Activated CD4-positive, alpha-beta T cell treated with anti-CD3 and anti-CD28 coated beads, Interleukin-2, amount 50 U/mL, for 4 hours (primary cell): ENCODE results near the gene BCAT1.
"Not testable (repeated sequence)": the region's sequence is repeated elsewhere in the genome, so short reads cannot be mapped to it uniquely, and the experiment has no call there.

Source experiments
- DNase-seq, 2 experiments: peaks; one replicate each; pipeline ENCODE4 v3.0.0-alpha.2; 2020

The BCAT1 gene

DNA sequence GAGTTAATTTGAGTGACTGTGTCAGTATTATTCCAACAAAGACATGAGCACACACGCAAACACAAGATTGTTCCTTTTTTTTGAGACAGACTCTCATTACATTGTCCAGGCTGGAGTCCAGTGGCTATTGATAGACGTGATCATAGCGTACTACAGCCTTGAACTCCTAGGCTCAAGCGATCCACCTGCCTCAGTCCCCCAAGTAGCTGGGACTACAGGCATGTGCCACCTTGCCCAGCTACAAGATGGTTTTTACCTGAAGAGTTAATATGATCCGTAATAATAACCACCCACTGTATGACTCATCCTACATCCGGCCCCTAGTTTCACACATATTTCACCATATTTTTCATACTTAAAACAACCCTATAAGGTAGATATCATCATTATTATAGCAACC lies 26.8 kb downstream of the BCAT1 start:
- no peak for DNase-seq

DNA sequence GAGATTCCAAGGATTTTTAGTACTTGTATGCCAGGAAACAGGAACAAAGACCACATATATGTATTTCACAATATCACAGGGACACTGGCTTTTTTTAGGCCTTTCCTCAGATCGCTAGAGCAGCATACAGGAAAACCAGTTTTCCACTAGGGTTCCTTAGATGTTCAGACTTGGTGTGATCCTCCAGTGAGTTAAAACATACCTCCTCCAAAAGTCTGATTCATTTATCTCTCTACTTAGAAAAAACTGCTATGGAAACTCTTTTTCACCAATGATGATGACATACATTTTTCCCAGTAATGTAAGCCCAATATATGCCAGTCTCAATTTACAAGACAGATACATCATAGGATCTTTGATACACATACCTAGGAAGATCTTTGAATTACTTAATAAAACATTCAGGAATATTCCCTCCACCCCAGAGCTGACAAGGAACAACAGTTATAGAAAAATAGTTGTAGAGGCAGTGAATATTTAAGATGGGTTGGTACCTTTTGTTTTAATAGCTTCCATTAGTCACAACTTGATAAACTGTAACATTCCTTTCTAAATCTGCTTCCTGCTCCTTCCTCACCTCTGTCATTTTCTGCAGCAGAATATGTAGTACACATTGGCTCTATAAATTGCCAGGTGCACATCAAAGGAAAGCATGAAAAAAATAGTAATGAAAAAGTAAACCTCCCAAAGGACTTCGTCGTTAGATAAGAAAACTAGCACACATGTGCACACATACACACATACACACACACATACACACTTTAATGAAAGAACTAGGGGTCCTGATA lies 27.5 kb downstream of the BCAT1 start:
- no peak for DNase-seq

DNA sequence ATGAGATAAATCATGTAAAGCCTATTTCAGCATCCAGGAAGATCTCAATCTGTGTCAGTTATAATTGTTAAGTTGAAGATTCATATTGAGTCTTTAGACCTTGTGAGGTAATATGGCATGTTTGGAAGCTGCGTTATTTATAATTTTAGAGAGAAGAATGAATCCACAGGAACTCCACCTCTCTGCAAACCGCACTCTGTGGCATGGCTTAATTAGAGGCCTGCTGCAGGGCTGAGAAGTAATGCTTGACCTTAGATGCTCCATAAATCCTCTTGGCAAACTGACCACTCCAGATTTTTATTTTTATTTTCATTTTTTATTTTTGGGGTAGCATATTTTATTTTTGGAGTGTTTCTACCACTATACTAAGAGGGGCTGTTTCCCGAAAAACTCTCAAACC lies 28.8 kb downstream of the BCAT1 start:
- no peak for DNase-seq

DNA sequence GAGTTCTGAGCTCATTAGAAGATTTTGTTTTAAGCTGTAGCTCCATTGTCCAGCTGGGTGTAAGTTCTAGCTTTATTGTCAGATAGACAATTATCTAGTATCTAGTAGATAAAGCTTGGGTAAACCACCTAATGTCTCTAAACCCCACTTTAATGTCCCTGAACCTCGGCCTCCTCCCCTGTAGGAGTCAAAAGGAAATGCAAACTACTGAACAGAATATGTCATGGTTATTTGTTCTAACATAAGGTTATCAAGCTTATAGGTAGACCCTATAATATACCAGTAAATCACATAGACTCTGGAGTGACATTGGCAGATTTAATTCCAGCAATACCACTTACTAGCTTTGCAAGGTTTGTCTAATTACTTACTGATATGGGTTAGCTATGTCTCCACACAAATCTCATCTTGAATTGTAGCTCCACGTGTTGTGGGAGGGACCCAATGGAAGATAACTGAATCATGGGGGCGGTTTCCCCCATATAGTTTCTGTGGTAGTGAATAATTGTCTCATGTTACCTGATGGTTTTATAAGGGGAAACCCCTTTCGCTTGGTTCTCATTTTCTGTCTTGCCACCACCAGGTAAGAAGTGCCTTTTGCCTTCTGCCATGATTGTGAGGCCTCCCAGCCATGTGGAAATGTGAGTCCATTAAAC lies 29.4 kb downstream of the BCAT1 start:
- no peak for DNase-seq

DNA sequence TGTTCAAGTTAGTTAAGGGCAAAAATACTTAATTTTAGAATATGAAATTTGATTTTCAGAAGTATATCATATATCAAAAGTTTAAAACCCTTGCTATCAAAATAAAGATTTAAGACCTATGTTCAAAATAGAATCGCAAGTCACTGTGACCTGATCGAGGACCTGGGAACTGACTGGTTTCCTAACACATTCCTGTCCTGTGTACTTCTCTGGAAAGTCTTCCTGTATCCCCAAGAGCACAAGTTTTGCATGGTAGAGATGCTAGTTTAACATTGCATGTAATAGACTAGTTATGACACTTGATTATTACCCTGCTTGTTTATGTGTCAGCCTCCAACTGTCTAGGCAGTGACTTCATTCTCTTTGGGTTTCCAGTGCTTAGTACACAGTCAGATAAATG lies 30.3 kb downstream of the BCAT1 start:
- DNase-seq, result no peak

DNA sequence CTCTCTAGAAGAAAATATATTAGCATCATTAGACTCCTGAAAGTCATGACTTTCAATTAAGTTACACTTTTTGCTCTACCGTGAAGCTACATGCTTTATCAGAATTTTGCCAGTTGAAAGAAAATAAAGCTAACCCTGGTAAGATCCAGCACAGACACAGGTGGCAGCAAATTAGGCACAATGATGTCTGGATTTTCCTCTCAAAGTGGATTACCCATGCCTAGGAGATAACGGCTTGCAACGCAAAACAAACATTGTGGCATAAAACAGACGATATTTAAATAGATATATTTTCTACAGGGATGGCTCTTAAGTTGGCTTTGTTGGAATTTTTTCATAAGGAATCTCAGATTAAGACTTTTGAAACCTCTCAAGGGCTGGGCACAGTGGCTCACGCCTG lies 33.4 kb downstream of the BCAT1 start:
- DNase-seq, result no peak

DNA sequence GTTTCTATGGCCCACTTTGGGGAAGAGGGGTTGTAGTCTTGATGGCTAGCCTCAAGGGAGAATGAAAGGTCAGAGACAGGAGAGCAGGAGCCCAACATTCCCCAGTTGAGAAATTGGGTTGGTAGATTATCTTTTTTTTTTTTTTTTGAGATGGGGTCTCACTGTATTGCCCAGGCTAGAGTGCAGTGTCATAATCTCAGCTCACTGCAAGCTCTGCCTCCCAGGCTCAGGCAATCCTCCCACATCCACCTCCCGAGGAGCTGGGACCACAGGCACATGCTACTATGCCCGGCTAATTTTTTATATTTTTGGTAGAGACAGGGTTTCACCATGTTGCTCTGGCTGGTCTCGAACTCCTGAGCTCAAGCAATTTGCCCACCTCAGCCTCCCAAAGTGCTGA lies 34.9 kb downstream of the BCAT1 start:
- DNase-seq, result no peak

DNA sequence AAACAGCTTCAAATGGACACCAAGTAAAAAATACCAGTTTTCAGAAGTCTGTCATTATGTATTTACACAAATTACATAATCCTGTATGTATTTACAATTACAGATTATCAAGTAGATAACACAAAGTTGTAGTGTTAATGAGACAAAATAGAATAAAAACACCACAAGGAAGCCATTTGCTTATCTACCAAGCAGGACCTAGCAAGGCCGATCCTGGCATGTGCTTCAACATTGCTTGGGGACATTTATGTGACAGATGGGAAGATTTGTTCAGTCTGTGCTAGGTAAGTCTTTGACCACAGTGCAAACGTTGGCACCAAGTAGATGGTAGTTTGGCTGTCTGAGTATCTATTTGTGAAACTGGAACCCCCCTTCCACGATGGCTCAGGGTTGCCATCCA lies 35.8 kb downstream of the BCAT1 start:
- DNase-seq, result no peak

DNA sequence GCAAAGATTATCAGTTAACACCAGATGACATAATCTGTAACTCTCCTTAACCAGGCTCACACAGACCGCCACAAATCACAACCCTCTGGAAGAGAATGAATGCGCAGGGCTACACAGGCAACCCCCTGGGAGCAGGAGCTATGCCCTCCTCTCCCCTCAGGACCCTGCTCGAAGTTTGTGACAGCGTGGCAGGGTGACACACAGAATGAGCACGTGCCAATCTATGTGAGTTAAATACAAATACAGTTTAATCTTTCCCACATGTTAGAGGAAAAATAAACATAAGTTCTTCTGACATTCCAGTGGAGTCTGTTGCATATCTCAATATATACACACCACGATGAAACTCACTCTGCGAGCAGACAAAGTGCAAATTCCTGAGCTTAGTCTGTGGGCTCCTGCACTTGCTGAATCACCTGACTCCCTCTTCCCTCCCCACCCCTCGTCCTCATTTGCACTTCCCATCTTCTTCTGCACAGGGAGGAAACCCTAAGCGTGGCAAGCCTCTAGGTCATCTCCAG lies 37.6 kb downstream of the BCAT1 start:
- no peak for DNase-seq

DNA sequence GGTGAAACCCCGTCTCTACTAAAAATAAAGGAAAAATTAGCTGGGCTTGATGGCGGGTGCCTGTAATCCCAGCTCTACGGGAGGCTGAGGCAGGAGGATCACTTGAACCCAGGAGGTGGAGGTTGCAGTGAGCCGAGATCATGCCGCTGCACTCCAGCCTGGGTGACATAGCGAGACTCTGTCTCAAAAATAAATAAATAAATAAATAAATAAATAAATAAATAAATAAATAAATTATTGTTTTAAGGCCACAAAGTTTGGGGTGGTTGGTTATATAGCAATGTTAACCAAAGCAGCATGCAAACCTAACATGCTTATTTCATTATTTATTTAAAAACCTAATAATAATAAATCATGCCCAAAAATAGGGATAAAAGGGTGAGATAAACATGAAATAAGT lies 38.7 kb downstream of the BCAT1 start:
- not testable (repeated sequence) for DNase-seq

DNA sequence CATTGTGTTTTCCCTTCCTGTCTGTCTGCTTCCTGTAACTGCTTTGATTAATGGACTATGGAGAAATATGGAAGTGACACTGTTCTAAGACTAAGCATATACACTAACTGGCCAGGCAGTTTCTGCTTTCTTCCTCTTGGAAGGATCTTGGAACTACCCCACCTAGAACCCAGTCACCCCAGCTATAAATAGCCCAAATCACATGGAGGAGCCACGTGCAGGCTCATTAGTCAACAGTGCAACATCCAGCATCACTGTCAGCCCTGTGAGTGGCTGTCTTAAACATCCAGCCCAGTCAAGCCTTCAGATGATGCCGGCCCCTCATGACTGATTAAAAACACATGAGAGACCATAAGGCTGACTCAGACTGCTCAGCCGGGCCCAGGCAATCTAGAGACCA lies 39.2 kb downstream of the BCAT1 start:
- no peak for DNase-seq

DNA sequence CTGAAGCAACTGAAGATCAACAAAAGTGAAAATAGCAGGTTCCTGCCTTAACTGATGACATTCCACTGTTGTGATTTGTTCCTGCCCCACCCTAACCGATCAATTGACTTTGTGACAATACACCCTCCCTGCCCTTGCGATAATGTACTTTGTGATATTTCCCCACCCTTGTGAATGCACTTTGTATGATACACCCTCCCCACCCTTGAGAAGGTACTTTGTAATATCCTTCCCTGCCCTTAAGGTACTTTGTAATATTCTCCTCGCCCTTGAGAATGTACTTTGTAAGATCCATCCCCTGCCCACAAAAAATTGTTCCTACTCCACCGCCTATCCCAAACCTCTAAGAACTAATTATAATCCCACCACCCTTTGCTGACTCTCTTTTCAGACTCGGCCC lies 41.4 kb downstream of the BCAT1 start:
- DNase-seq, result no peak

DNA sequence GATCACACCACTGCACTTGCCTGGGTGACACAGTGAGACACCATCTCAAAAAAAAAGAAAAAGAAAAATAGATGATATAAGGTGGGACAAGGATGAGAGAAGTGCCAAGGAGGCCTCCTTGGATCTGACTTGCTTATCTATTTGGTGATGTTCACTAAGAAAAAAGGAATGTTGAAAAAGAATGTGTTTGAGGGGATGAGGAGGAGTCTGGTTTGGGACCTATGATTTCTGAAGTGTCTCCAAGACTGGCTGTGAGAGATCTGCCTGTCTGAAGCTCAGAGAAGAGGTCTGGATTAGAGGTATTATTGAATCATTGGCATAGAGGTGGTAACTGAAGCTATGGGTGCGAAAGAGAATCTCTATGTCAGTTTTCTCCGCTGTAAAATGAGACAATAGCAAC lies 42.8 kb downstream of the BCAT1 start:
- DNase-seq, result no peak

DNA sequence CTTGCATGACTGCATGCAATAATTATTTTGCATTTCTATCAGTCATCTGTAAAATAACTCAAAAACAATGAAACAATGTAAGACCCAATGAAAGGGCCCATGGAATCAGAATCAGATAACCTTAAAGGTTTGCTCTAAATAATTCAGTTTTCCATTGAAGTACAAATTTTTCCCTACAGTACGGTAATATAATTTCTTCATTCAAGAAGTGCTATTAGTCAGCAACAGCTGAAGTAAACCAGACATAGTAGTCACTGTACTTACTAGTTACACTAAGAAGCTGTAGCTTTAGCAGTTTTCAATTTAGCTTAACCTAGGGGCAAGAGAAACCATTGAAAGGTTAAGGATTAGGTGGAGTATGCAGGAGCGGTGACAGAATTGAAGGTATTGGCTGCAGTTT lies 43.5 kb downstream of the BCAT1 start:
- DNase-seq, result no peak

DNA sequence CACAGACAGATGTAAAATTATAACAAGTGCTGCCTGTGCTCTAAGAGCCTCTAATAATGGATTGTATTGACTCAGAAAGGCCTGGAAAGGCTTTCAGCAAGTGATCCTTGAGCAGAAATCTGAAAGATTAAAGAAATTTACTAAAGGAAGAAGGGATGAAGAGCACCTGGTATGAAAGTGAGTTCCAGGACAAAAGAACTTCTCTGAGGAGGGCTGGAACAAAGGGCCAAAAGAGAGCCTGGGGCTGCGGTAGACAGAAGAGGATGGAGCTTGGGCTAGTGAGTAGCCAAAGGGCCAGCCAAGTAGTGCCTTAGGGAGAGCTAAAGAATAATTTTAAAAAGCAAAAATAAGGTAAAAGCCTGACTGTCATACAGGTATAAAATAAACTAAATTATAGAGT lies 44.0 kb downstream of the BCAT1 start:
- DNase-seq, result no peak

DNA sequence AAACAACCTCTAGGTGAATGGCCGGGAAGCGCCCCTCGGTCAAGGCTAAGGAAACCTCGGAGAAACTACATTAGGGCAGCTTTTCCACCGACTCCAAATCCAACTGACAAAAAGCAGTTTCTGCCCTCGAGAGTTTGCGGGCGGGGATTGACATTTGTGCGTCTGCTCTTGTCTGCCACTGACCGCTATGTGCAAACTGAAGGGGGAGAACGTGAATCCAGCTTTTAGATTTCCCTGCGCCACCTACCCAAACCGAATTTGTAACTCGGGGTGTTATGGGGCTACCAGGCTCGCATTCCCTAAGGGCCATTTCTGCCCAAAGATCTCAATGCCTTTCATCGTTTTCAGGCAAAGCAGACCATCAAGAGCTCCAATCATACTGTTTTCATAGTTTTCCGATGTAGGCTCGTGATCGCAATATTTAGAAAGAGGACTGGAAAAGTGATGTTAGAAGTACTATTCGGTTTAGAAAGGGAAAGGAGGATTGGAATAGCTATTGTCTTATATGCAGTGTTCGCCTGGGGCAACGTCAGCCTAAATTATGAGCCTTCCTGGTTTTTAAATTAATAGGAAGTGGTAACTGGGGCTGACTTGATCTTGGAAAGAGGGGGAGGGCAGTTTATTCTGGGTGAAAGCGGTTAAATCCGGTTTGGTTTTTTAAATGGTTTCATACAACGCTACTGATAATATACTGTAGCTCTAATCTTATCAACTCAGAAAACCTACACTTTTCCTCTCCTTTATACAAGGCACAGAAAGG lies 45.4 kb downstream of the BCAT1 start:
- DNase-seq, result no peak

DNA sequence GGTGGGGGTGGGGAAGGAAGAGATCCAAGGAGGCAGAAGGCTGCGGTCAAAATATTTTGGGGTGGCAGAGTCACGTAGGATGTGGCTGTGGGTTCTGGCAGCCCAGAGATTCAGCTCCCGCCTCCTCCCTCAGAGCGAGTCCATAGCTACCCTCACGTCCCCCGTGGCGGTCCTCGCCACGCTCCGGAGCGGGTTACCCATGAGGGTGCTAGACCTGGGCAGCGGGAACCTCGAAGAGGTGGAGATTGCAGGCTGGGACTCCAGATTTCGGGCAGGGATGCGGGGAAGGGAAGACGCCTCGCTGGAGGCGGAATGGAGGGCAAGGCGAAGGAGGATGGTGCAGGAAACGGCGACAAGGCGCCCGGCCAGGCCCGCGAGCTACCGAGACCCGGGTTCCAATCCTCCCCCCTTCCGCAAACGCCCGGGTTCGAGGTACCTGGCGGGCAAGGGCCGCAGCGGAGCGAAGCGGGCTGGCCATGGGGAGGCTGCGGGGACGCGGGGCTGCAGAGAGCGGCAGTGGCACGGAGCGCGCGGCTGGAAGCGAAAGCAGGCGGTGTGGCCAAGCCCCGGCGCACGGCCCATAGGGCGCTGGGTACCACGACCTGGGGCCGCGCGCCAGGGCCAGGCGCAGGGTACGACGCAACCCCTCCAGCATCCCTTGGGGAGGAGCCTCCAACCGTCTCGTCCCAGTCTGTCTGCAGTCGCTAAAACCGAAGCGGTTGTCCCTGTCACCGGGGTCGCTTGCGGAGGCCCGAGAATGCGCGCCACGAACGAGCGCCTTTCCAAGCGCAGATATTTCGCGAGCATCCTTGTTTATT lies 46.2 kb downstream of the BCAT1 start:
- DNase-seq, result no peak

DNA sequence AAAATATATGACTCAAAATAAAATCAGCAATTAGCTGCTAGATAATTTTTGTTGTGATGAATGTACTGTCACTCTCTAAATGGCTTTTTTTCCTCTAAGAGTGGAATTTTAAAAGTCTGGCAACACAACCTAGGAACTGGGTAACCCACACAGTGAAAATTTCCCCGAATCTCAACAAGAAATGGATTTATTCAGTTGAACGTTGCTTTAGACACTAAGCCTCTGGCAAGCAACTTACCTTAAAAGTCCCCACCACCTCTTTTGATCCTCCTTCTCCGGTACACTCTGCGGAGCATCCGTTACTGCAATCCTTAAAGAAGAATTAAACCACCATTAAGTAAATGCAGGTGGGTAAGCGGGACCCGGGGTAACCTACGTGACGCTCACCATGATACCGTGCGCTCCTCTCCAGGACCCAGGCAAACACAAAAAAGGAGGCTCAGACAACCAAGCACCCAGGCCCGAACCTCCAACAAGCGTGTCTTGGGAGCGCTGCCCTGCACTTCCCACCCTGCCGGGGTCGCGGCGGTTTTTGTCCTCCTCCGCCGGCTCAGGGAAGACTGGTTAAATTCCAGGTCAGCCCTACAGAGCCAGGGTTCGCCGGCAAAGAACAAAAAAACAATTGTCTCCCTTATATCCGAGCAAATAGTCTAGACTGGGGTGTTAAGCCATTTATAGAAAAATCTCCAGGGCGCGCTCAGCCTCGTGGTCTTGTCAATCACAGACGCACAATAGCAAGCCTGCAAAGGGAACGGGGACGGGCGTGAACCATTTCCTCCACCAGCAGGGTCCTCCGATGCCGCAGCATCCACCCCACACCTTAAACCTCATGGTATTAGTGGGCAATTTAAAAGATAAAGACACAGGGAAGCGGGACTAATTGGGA lies 47.1 kb downstream of the BCAT1 start:
- DNase-seq, result no peak

DNA sequence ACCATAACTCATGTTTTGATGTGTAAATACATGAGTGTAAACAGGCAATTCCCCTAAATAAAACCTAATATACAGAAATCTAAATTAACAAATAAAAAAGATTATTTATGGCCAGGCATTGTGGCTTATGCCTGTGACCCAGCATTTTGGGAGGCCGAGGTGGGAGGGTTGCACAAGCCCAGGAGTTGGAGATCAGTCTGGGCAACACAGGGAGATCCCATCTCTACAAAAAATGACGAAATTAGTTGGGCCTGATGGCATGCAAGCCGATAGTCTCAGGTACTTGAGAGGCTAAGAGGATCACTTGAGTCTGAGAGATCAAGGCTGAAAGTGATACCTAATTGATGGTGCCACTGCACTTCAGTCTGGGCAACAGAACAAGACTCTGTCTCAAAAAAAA lies 48.7 kb downstream of the BCAT1 start:
- DNase-seq, result no peak

DNA sequence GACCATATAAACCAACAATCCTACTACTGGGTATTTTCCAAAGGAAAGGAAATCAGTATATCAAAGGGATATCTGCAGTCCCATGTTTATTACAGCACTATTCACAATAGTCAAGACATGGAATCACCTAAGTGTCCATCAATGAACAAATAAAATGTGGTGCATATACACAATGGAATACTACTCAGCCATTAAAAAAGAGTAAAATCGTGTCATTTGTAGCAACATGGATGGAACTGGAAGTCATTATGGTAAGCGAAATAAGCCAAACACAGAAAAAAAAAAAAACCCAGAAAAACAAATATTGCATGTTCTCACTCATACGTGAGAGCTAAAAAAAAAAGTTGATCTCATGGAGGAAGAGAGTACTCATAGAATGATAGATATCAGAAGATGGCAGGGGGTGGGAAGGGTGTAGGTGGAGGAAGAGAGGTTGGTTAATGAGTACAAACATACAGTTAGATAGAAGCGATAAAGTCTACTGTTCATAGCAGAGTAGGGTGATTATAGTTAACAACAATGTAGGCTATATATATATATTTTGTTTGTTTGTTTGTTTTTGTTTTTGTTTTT lies 49.3 kb downstream of the BCAT1 start:
- DNase-seq, result no peak

DNA sequence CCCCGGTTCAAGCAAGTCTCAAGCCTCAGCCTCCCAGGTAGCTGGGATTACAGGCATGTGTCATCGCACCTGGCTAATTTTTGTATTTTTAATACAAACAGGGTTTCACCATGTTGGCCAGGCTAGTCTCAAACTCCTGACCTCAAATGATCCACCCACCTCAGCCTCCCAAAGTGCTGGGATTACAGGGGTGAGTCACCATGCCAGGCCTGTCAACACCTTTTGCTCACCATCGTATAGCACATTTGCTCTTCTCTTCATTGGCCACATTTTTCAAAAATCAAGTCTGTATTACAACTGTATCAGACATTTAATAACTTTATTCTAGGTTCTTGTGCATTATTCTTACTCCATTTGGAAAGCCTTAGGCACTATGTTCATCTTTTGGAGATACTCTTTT lies 50.3 kb downstream of the BCAT1 start:
- DNase-seq, result no peak

DNA sequence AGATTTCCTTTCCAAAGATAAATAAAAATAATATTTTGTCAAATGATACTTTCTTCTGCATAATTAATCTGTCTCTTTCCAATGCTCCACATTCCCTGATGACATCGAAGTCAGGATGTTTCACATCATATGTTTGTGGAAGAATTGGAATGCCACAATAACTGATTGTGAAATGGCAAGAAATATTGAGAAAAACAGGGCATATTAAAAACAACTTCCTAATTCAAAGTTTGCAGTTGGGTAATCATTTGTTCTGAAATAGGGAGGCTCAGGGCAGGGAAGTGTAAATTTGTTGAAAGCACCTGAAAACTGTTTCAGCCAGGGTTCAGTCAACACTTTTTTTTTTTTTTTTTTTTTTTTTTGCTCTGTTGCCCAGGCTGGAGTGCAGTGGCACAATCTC lies 50.7 kb downstream of the BCAT1 start:
- DNase-seq, result no peak
